RPMI8226 (cell line): Measurements from ENCODE around the gene PTPRU.

Source experiments
- DNase-seq: peaks from one replicate; pipeline ENCODE4 v3.0.0-alpha.2; 2015

PTPRU gene

DNA sequence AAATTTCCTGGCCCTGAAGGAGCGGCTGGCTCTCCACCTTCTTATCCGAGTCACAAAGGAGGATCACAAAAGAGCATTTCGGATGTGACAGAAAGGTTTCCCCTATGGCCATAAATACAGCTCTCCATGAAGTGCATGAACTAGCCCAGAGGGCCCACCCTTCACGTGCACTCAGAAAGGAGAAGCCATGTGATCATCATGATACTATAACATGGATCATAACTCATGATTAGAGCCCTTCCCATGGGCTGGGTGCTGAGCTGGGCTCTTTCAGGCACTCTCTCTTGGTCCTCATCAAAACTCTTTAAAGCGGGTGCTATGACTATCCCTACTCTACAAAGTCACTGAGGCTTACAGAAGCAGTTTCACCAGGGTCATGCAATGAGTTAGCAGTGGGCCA lies 135.0 kb downstream of the PTPRU start:
- DNase-seq = no peak

DNA sequence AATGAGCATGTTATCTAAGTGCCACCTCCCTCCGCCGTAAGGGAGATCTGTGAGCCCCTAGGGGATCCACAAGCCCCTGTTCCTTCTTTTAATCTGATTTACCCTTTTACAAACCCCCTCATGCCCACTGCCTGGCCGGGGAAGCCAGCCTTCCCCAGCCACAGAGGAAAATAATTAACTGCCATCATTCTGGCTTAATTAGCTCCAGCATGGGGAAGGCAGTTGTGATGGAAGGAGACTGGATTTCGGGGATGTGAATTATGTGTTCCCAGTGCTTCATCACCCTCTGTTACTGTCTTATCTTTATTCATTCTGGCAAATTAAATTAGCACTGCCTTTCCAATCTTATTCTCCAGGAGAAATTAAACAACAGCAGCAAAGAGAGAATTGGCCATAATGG lies 135.8 kb downstream of the PTPRU start:
- DNase-seq = no peak
